NT2/D1 (cell line): ENCODE results near the gene FOS.

Experiments
- SUZ12 ChIP-seq: IDR thresholded peaks from 2 replicates; pipeline ENCODE4 v1.6.1; 2011; ENCODE audit not compliant: insufficient read length, insufficient read depth; ENCODE audit errors: extremely low read depth
- YY1 ChIP-seq: IDR thresholded peaks from 2 replicates; pipeline ENCODE4 v1.6.1; 2011; ENCODE audit not compliant: insufficient read length, insufficient read depth
- ZNF274 ChIP-seq: IDR thresholded peaks from 2 replicates; pipeline ENCODE4 v1.6.1; 2011; ENCODE audit warnings: mild to moderate bottlenecking, low read depth, low read length

GRCh38 chr14:75242546-75243273, 35.9 kb upstream of the FOS start:
- no peak for TF ChIP-seq ZNF274
- no peak for TF ChIP-seq YY1
- no peak for TF ChIP-seq SUZ12
